Calu3 (cell line): ENCODE data around the gene RTKN. TPM values are rescaled to one million over a fixed set of nuclear protein-coding genes. Genes with fewer than 3 reads are reported as not detected.

ENCODE experiments used
- BruUV-seq: library from RNA; stranded (reverse); fragments of 400-500 nt; replicated peaks from 2 replicates; lab custom pipeline; 2021; lab: Mats Ljungman, UMichigan
- CTCF ChIA-PET: fragments of 300-600 bp; sonication (Branson Sonifier 250); formaldehyde crosslinking; loops from one replicate; lab custom pipeline; 2022; ENCODE audit warnings: antibody characterized with exemption; lab: Charles Lee
- DNase-seq: peaks from one replicate; pipeline ENCODE4 v3.0.0; 2022
- H3K27ac Mint-ChIP-seq: one replicate; pipeline ENCODE4 v1.8.0; 2022; ENCODE audit warnings: mixed read lengths; ENCODE audit not compliant: unreplicated experiment
- H3K27me3 Mint-ChIP-seq: one replicate; pipeline ENCODE4 v1.8.0; 2022; ENCODE audit warnings: mixed read lengths; ENCODE audit not compliant: unreplicated experiment
- H3K36me3 Mint-ChIP-seq: one replicate; pipeline ENCODE4 v1.8.0; 2022; ENCODE audit warnings: mild to moderate bottlenecking, moderate library complexity, mixed read lengths; ENCODE audit not compliant: insufficient read depth, unreplicated experiment
- H3K4me1 Mint-ChIP-seq: one replicate; pipeline ENCODE4 v1.8.0; 2022; ENCODE audit warnings: mild to moderate bottlenecking, low read depth, mixed read lengths; ENCODE audit not compliant: unreplicated experiment
- H3K4me3 Mint-ChIP-seq: one replicate; pipeline ENCODE4 v1.8.0; 2022; ENCODE audit warnings: mild to moderate bottlenecking, low read depth, moderate library complexity, mixed read lengths; ENCODE audit not compliant: unreplicated experiment
- H3K9me3 Mint-ChIP-seq: one replicate; pipeline ENCODE4 v1.8.0; 2022; ENCODE audit warnings: low read depth, mixed read lengths; ENCODE audit not compliant: unreplicated experiment
- CTCF ChIP-seq: fragments of 200-600 bp; IDR thresholded peaks from one replicate; pipeline ENCODE4 v1.8.0; 2022; ENCODE audit warnings: antibody characterized with exemption; ENCODE audit not compliant: unreplicated experiment
- intact Hi-C: fragments of 100-400 bp; cut with micrococcal nuclease; formaldehyde crosslinking; loops from one replicate; pipeline ENCODE4 v1.10.0; 2022; ENCODE audit not compliant: unreplicated experiment
- total RNA-seq: library from RNA; stranded (reverse); gene quantifications from 2 replicates; pipeline ENCODE4 v1.2.3, GENCODE V29; 2022

The RTKN gene
- total RNA-seq, 1 experiment from 2014 or later = 97.6 TPM

- Mint-ChIP-seq H3K27ac (peak within 1 kb of the TSS; percentile 68), H3K36me3 (peaks cover 60% of the 10 kb centered on the region), H3K4me1 (peaks cover 24% of the 10 kb centered on the region), H3K27me3 (no peaks in the 10 kb centered on the region), H3K4me3 (peak within 1 kb of the TSS; percentile 85), H3K9me3 (no peaks in the 10 kb centered on the region)
- intact Hi-C loops = loop anchor here (1.0 kb wide), 3 partner anchors 42 to 104 kb away; partner anchors contain the start of gene RTKN
- CTCF ChIA-PET = interaction anchor here (0.6 to 1.9 kb wide), 10 partner anchors 17 to 326 kb away, joined by 3 to 11 read pairs (median 4); partner anchors contain the start of genes AUP1, HTRA2, PCGF1 and WBP1
- BruUV-seq = TSS peak; percentile 82
- peak; percentile 94 for DNase-seq
- TF ChIP-seq CTCF = peak; percentile 79
These were observed 41.3 kb upstream of the RTKN start, which contains the start of the genes CCDC142 and TTC31 for GRCh38 chr2:74482801-74483674. Gene CCDC142 (minus strand): TSS chr2:74482998. CDS start chr2:74482837, 161 bp downstream. Gene TTC31 (plus strand): TSS chr2:74483081. CDS start chr2:74483096, 15 bp downstream.

- H3K9me3 Mint-ChIP-seq = no peaks in the 10 kb centered on the region
- BruUV-seq = no TSS peak
- peaks cover 60% of the 10 kb centered on the region for H3K36me3 Mint-ChIP-seq
- CTCF ChIA-PET = interaction anchor here (0.6 to 1.9 kb wide), 9 partner anchors 9 to 327 kb away, joined by 3 to 11 read pairs (median 5); partner anchors contain the start of genes AUP1, HTRA2, MRPL53 and PCGF1
- DNase-seq = peak; percentile 50
- peak overlapping the region; percentile 85 for H3K4me3 Mint-ChIP-seq
- peaks cover 24% of the 10 kb centered on the region for H3K4me1 Mint-ChIP-seq
- TF ChIP-seq CTCF = no peak
- H3K27ac Mint-ChIP-seq = peak overlapping the region; percentile 68
- H3K27me3 Mint-ChIP-seq = no peaks in the 10 kb centered on the region
- intact Hi-C loops = no loop called here
These were observed 40.4 kb upstream of the RTKN start for GRCh38 chr2:74481961-74482800.

- intact Hi-C loops = no loop called here
- H3K4me1 Mint-ChIP-seq = peaks cover 16% of the 10 kb centered on the region
- H3K9me3 Mint-ChIP-seq = no peaks in the 10 kb centered on the region
- no peak overlapping the region for H3K27ac Mint-ChIP-seq
- CTCF ChIA-PET = interaction anchor here (1.2 to 1.6 kb wide), 2 partner anchors 9 to 41 kb away, joined by 5 to 6 read pairs; partner anchors contain the start of gene MRPL53
- no peak for TF ChIP-seq CTCF
- no TSS peak for BruUV-seq
- DNase-seq = no peak
- peak overlapping the region; percentile 85 for H3K4me3 Mint-ChIP-seq
- peaks cover 55% of the 10 kb centered on the region for H3K36me3 Mint-ChIP-seq
- H3K27me3 Mint-ChIP-seq = no peaks in the 10 kb centered on the region
These were observed 39.7 kb upstream of the RTKN start for GRCh38 chr2:74481431-74481830.

- DNase-seq = no peak
- peaks cover 56% of the 10 kb centered on the region for H3K36me3 Mint-ChIP-seq
- BruUV-seq = no TSS peak
- CTCF ChIA-PET = no interaction called here
- H3K4me1 Mint-ChIP-seq = peaks cover 8% of the 10 kb centered on the region
- intact Hi-C loops = no loop called here
- peak; percentile 36 for TF ChIP-seq CTCF
- peak overlapping the region; percentile 3 for H3K27ac Mint-ChIP-seq
- H3K9me3 Mint-ChIP-seq = no peaks in the 10 kb centered on the region
- no peak overlapping the region for H3K4me3 Mint-ChIP-seq
- no peaks in the 10 kb centered on the region for H3K27me3 Mint-ChIP-seq
These were observed 33.2 kb upstream of the RTKN start for GRCh38 chr2:74474899-74475298.
